GM18868 (cell line): ENCODE data around the gene HARBI1.

Experiments
- ATAC-seq: cut with Tn5 transposase; IDR thresholded peaks from one replicate; pipeline ENCODE4 v1.9.1; 2021; ENCODE audit warnings: mild to moderate bottlenecking, moderate library complexity; ENCODE audit not compliant: unreplicated experiment

The HARBI1 gene

GRCh38 chr11:46555267-46556054 is 61.6 kb downstream of the HARBI1 start:
- ATAC-seq, result peak; percentile 59

GRCh38 chr11:46554213-46555147 is 62.5 kb downstream of the HARBI1 start:
- no peak for ATAC-seq

DNA sequence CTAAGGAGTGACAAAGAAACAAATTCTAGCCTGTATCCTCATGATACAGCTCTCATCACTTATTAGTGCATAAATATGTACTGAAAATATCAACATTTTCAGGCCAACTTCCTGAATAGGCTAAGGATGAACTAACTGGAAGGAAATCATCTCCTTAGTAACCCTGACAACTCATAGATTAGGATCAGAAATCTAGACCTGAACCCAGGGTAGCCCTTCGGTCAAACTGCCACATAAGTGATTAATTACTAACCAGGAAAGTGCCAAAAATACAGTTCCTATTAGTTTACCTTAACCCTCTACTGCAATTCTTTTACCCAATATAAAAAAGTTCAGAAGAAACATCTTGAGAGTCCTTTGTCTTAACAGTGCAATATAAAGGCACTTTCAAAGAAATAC is 63.2 kb downstream of the HARBI1 start:
- no peak for ATAC-seq
